Esophagus (tissue), 2 donors: ENCODE data around the gene SETD2. TPM values are rescaled to one million over a fixed set of nuclear protein-coding genes. Genes with fewer than 3 reads are reported as not detected.
"Not testable (repeated sequence)": the region's sequence is repeated elsewhere in the genome, so short reads cannot be mapped to it uniquely, and the experiment has no call there.

Experiments
- H3K27ac ChIP-seq, 2 donors: one replicate each; pipeline ENCODE4 v1.5.1; 2013; ENCODE audit warnings: low read depth in 2 of 2, mild to moderate bottlenecking in 2 of 2, inconsistent platforms in 1 of 2, low read length in 1 of 2, moderate library complexity in 1 of 2
- H3K27me3 ChIP-seq, 2 donors: one replicate each; pipeline ENCODE4 v1.6.1; 2013; ENCODE audit warnings: low read length in 2 of 2, control low read depth in 1 of 2, mild to moderate bottlenecking in 1 of 2; ENCODE audit not compliant: insufficient read depth in 2 of 2, control insufficient read depth in 1 of 2
- H3K36me3 ChIP-seq, 2 donors: one replicate each; pipeline ENCODE4 v1.6.1; 2013; ENCODE audit warnings: low read length in 1 of 2; ENCODE audit not compliant: control insufficient read depth in 2 of 2, insufficient read depth in 2 of 2
- H3K4me1 ChIP-seq, 2 donors: one replicate each; pipeline ENCODE4 v1.6.1; 2013; ENCODE audit warnings: low read length in 1 of 2; ENCODE audit not compliant: control insufficient read depth in 2 of 2, insufficient read depth in 2 of 2
- H3K4me3 ChIP-seq, 2 donors: one replicate each; pipeline ENCODE4 v1.5.1; 2013; ENCODE audit warnings: low read length in 2 of 2, mild to moderate bottlenecking in 2 of 2, low read depth in 1 of 2, moderate library complexity in 1 of 2
- H3K9me3 ChIP-seq, 2 donors: one replicate each; pipeline ENCODE4 v1.6.1; 2013; ENCODE audit warnings: mild to moderate bottlenecking in 2 of 2, low read depth in 1 of 2, low read length in 1 of 2, moderate library complexity in 1 of 2; ENCODE audit not compliant: control insufficient read depth in 2 of 2, insufficient read depth in 1 of 2
- WGBS, 2 donors: extraction: QIAGEN DNeasy Blood & Tissue Kit; methylation state at CpG; one replicate each; pipeline ENCODE4 v1.1.7; 2013; 5-methylcytosine and 5-hydroxymethylcytosine counted together
- polyA plus RNA-seq, 2 donors: library from polyadenylated mRNA; stranded (reverse); fragments of 200-250 nt; gene quantifications; one replicate each; pipeline ENCODE4 v1.2.3, GENCODE V29; 2013
- donor health status: healthy with polysubstance abuse.
- donor health status: Bipolar disorder and iron deficiency.

Gene SETD2
- polyA plus RNA-seq, 2 donors, result 9.0 to 11.7 TPM

DNA sequence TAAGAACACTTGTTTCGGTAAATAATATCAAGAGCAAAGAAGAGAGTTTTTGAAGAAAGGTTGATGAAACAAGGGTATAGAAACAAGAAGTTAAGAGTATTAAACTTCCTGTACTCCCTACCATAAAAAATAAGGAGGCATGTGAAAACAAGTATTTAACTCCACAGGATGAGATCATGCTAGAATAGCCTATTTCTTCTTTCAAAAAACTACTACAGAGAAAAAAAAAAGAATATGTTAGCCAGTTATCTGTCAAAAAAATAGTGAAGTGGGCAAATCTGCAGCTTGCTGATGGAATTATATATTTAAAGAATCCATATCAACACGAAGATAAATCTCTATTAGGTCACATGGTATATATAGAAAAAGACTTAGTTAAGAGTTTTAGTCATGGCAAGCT lies 33.4 kb downstream of the SETD2 start:
- Histone ChIP-seq H3K27me3 (no peaks in the 10 kb centered on the region), H3K9me3 (no peaks in the 10 kb centered on the region), H3K4me1 (no peaks in the 10 kb centered on the region), H3K36me3 (no peaks in the 10 kb centered on the region), H3K4me3 (no peak overlapping the region), H3K27ac (no peak overlapping the region)
- WGBS, 2 donors, result 65 to 69% methylated on average over 2 of the region's 2 CpGs

DNA sequence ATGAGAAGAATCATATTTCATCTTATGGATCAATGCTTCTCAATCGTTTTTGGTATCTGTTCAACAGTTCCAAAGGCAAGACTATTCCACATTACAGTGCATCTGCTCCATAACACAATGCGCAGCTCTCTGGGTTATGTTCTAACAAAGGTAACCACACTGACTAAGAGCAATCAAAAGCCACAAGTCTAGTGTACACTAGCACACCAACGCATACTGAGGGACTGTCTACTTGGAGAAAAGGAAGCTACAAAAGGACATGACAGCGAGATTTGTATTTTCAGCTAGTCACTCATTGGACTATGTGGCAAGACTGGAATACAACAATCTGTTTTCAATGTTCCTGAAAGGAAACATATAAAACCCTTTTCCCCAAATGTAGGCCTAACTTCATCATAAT lies 35.8 kb downstream of the SETD2 start:
- peaks cover 3 to 11% of the 10 kb centered on the region in 2 donors for H3K36me3 ChIP-seq
- H3K4me1 ChIP-seq, result no peaks in the 10 kb centered on the region
- H3K27ac ChIP-seq, result no peak overlapping the region
- no peaks in the 10 kb centered on the region for H3K9me3 ChIP-seq
- 73 to 74% methylated on average over 4 of the region's 4 CpGs for WGBS, 2 donors
- no peak overlapping the region for H3K4me3 ChIP-seq
- no peaks in the 10 kb centered on the region for H3K27me3 ChIP-seq

DNA sequence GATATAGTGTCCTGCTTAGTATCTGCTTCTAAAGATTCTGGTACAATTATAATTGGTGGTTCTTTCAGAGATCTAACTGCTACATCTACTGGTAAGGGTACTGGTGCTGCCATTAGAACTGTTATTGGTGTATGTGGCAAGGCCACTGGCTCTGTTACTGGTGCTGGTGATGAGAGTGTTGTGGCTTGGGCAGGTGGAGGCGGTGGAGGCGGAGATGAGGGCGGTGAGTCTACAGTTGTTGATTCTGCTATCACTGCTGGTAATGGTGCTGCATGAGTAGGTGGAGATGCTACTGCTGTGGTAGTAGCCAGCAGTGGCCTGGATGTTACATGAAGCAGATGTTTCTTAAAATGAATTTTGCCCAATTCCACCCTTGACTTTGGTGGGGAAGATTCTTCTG lies 40.1 kb downstream of the SETD2 start:
- H3K36me3 ChIP-seq, result peaks cover 5 to 11% of the 10 kb centered on the region in 2 donors
- H3K27me3 ChIP-seq, result no peaks in the 10 kb centered on the region
- 97 to 98% methylated on average over 3 of the region's 3 CpGs for WGBS, 2 donors
- H3K4me1 ChIP-seq, result no peaks in the 10 kb centered on the region
- H3K4me3 ChIP-seq, result no peak overlapping the region
- H3K9me3 ChIP-seq, result no peaks in the 10 kb centered on the region
- no peak overlapping the region for H3K27ac ChIP-seq

DNA sequence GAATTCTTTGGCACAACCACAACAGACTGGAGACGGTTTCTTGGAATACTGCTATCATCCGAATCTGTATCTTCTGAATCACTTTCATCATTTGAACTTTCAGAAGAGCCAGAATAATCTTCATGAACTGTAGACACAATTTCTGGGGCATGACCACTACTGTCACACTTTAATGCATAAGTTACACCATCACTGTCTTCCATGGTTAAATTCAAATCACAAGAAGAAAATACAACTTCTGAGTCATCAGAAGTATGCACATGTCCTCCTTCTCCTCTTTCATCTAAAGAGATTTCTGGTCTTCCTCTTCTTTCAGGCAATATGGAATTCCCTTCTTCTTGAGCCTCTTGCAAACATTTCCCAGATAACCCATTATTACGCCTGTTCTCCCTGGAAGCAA lies 42.5 kb downstream of the SETD2 start:
- no peak overlapping the region for H3K27ac ChIP-seq
- no peaks in the 10 kb centered on the region for H3K9me3 ChIP-seq
- H3K36me3 ChIP-seq, result peaks cover 5 to 11% of the 10 kb centered on the region in 2 donors
- H3K4me3 ChIP-seq, result no peak overlapping the region
- no peaks in the 10 kb centered on the region for H3K4me1 ChIP-seq
- WGBS, 2 donors, result 83 to 93% methylated on average over 3 of the region's 3 CpGs
- H3K27me3 ChIP-seq, result no peaks in the 10 kb centered on the region

DNA sequence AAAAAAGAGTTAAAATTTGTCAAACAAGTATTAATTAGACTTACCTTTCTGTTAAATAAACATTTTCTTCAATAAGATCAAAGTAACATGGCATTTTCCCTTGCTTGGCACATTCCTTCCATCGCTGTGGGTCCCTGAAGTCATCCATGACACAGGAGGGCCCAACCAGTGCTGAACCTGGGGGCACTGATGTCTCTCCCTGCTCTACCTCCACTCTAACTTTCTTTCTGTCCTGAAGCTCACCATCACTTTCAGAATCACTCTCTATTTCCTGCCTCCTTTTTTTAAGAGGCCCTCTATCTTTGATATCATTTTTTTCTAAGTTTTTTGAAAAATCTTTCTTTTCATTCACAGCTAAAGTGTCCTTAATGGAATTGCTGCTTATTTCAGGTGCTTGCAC lies 43.8 kb downstream of the SETD2 start:
- Histone ChIP-seq H3K36me3 (peaks cover 5 to 8% of the 10 kb centered on the region in 2 donors), H3K27me3 (no peaks in the 10 kb centered on the region)
- 90 to 92% methylated on average over 1 of the region's 1 CpG for WGBS, 2 donors

DNA sequence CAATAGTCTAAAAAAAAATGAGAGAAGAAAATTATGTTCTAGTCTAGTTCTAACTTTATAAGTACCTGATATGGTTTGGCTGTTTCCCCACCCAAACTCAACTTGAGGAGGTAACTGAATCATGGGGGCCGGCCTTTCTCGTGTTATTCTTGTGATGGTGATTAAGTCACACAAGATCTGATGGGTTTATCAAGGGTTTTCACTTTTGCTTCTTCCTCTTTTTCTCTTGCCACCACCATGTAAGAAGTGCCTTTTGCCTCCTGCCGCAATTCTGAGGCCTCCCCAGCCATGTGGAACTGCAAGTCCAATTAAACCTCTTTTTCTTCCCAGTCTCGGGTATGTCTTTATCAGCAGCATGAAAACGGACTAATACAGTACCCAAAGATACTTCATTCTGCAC lies 44.5 kb downstream of the SETD2 start:
- H3K4me1 ChIP-seq, H3K4me3 ChIP-seq, H3K9me3 ChIP-seq, H3K27ac ChIP-seq, H3K27me3 ChIP-seq, H3K36me3 ChIP-seq: not testable (repeated sequence)
- WGBS, 2 donors, result 89 to 93% methylated on average over 5 of the region's 5 CpGs

More for the DNA sequence above, 43.8 kb downstream of the SETD2 start:
- no peak overlapping the region for H3K4me3 ChIP-seq
- H3K4me1 ChIP-seq, result no peaks in the 10 kb centered on the region
- no peaks in the 10 kb centered on the region for H3K9me3 ChIP-seq
- H3K27ac ChIP-seq, result no peak overlapping the region

DNA sequence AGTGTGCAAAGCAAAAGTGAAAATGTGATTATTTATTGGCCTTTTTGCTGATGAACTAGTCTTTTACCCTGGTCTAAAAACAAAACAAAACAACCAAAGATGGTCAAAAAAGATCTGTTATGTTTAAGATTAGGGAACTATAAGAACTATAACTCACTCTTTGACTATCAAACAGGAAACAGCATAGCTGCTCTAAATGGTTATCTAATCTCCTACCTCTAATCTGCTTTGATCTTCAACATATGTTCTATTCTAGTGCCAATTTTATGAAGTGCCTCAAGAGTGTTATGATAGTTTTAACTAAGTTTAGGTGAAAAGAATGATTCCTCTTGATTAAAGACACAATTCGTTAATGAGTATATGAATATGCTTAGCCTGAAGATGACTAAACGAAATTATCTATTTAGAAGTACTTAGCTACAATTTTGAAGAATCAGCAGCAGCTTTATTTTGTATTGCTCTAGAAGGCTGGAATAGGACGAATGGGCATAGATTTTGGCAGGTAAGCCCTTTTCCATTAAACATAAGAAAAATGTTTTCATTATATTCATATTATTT lies 46.0 kb downstream of the SETD2 start:
- no peaks in the 10 kb centered on the region for H3K9me3 ChIP-seq
- no peaks in the 10 kb centered on the region for H3K27me3 ChIP-seq
- H3K4me1 ChIP-seq, result no peaks in the 10 kb centered on the region
- no peak overlapping the region for H3K27ac ChIP-seq
- peaks cover 0 to 2% of the 10 kb centered on the region in 2 donors for H3K36me3 ChIP-seq
- H3K4me3 ChIP-seq, result no peak overlapping the region
- WGBS, 2 donors, result 69 to 76% methylated on average over 3 of the region's 3 CpGs

DNA sequence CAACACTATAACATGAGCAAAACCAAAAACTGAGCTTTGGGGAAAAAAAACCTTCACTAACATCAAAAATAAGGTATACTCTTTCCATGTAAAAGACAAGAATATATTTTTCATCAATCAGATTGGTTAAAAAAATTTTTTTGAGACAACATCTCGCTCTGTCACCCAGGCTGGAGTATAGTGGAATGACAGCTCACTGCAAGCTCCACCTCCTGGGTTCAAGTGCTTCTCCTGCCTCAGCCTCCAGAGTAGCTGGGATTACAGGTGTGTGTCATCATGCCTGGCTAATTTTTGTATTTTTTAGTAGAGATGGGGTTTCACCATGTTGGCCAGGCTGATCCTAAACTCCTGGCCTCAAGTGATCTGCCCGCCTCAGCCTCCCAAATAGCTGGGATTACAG lies 48.4 kb downstream of the SETD2 start:
- H3K9me3 ChIP-seq, H3K27ac ChIP-seq, H3K27me3 ChIP-seq, H3K4me3 ChIP-seq, H3K4me1 ChIP-seq, H3K36me3 ChIP-seq: not testable (repeated sequence)
- 94 to 96% methylated on average over 2 of the region's 2 CpGs for WGBS, 2 donors

DNA sequence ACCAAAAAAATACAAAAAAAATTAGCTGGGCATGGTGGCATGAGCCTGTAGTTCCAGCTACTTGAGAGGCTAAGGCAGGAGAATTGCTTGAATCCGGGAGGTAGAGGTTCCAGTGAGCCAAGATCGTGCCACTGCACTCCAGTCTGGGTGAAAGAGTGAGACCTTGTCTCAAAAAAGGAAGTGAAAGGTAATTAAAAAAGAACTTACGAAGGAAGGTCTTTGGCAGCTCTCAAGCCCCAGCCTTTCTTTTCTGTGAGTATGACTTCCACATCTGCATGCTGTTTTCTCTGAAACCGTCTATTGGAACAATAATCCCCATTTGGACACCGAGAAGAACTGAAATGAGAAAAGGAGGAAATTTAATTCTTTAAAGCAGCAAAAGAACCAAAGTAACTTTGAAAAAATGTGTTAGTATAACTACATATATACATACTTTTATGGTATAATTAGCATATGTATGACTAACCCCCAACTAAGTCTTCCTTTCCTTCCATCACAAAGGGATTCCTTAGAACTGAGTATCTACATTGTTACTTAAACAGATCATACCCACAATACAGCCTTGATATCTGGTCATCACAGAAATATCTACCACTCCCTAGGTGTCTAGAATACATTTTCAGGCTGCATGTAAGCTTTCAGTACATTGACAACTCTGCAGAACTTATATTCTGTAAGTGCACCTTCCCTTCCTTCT lies 50.1 kb downstream of the SETD2 start:
- Histone ChIP-seq H3K36me3 (peaks cover 0 to 2% of the 10 kb centered on the region in 2 donors), H3K4me1 (no peaks in the 10 kb centered on the region), H3K27me3 (no peaks in the 10 kb centered on the region), H3K9me3 (no peaks in the 10 kb centered on the region), H3K27ac (no peak overlapping the region), H3K4me3 (no peak overlapping the region)
- WGBS, 2 donors, result 90% methylated on average over 5 of the region's 5 CpGs

DNA sequence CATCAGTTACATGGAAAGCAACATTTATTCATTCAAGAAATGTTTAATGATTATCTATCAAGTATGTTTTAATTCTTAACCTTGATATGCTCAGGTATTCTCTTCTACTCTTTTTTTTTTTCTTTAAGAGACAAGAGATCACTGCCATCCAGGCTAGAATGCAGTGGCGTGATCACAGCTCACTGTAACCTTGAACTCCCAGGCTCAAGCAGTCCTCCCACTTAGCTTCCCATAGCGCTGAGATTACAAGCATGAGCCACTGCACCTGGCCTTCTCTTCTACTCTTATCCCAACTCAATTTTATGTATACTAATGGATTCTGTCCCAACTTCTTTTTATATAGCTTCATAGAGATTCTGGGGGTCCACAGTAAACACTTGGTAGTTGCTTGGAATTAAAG lies 50.9 kb downstream of the SETD2 start:
- 90 to 99% methylated on average over 2 of the region's 2 CpGs for WGBS, 2 donors
- peaks cover 0 to 2% of the 10 kb centered on the region in 2 donors for H3K36me3 ChIP-seq
- H3K4me1 ChIP-seq, result no peaks in the 10 kb centered on the region
- no peak overlapping the region for H3K27ac ChIP-seq
- no peaks in the 10 kb centered on the region for H3K27me3 ChIP-seq
- H3K9me3 ChIP-seq, result no peaks in the 10 kb centered on the region
- H3K4me3 ChIP-seq, result no peak overlapping the region
